Renal pelvis (tissue), 12 donors: ENCODE results near the gene WDR45B. TPM values are rescaled to one million over a fixed set of nuclear protein-coding genes. Genes with fewer than 3 reads are reported as not detected.
A peak's percentile ranks its signal among the peaks of the same experiment; 100 is the strongest.

Source experiments
- DNase-seq: peaks from one replicate; pipeline ENCODE4 v3.0.0-alpha.2; 2013
- long read RNA-seq, 16 experiments: transcript quantifications; one replicate each; lab custom pipeline, GENCODE V29; 2026
- polyA plus RNA-seq, 3 donors: library from polyadenylated mRNA; unstranded; fragments of 120-200 nt; gene quantifications; one replicate each; pipeline ENCODE4 v1.2.1, GENCODE V29; 2013; ENCODE audit not compliant: insufficient read length in 3 of 3

Gene WDR45B
- 10 to 100 TPM; 93.5 to 98.7 (median 95.2) TPM for polyA plus RNA-seq
- long read RNA-seq, donor 1, transcript WDR45B-201 (10 exons, 2,587 nt), result major isoform, 17 of 25 reads
- long read RNA-seq, donor 1, partial matches to known transcripts, result 7 of 25 reads
- long read RNA-seq, donor 1, other reads (novel, unspliced or antisense), result 0 of 25 reads
- long read RNA-seq, donor 2, transcript WDR45B-201 (10 exons, 2,587 nt), result major isoform, 18 of 28 reads
- long read RNA-seq, donor 2, partial matches to known transcripts, result 10 of 28 reads
- long read RNA-seq, donor 2, other reads (novel, unspliced or antisense), result 0 of 28 reads
- long read RNA-seq, donor 3, transcript WDR45B-201 (10 exons, 2,587 nt), result major isoform, 16 of 27 reads
- long read RNA-seq, donor 3, partial matches to known transcripts, result 11 of 27 reads
- long read RNA-seq, donor 3, other reads (novel, unspliced or antisense), result 0 of 27 reads
- long read RNA-seq, donor 4, transcript WDR45B-201 (10 exons, 2,587 nt), result major isoform, 19 of 31 reads
- long read RNA-seq, donor 4, partial matches to known transcripts, result 11 of 31 reads
- long read RNA-seq, donor 4, other reads (novel, unspliced or antisense), result 0 of 31 reads
- long read RNA-seq, donor 5, transcript WDR45B-201 (10 exons, 2,587 nt), result major isoform, 11 of 23 reads
- long read RNA-seq, donor 5, partial matches to known transcripts, result 10 of 23 reads
- long read RNA-seq, donor 5, other reads (novel, unspliced or antisense), result 0 of 23 reads
- long read RNA-seq, donor 6, transcript WDR45B-201 (10 exons, 2,587 nt), result major isoform, 19 of 23 reads
- long read RNA-seq, donor 6, partial matches to known transcripts, result 0 of 23 reads
- long read RNA-seq, donor 6, other reads (novel, unspliced or antisense), result 0 of 23 reads
- long read RNA-seq, donor 7, transcript WDR45B-201 (10 exons, 2,587 nt), result major isoform, 25 of 37 reads
- long read RNA-seq, donor 7, partial matches to known transcripts, result 12 of 37 reads
- long read RNA-seq, donor 7, other reads (novel, unspliced or antisense), result 0 of 37 reads
- long read RNA-seq, donor 8, transcript WDR45B-201 (10 exons, 2,587 nt), result major isoform, 6 of 6 reads
- long read RNA-seq, donor 8, partial matches to known transcripts, result 0 of 6 reads
- long read RNA-seq, donor 8, other reads (novel, unspliced or antisense), result 0 of 6 reads
- long read RNA-seq, donor 9, transcript WDR45B-201 (10 exons, 2,587 nt), result major isoform, 24 of 34 reads
- long read RNA-seq, donor 9, partial matches to known transcripts, result 9 of 34 reads
- long read RNA-seq, donor 9, other reads (novel, unspliced or antisense), result 0 of 34 reads
- long read RNA-seq, donor 10, transcript WDR45B-201 (10 exons, 2,587 nt), result major isoform, 23 of 36 reads
- long read RNA-seq, donor 10, partial matches to known transcripts, result 13 of 36 reads
- long read RNA-seq, donor 10, other reads (novel, unspliced or antisense), result 0 of 36 reads
- long read RNA-seq, donor 11, transcript WDR45B-201 (10 exons, 2,587 nt), result major isoform, 18 of 18 reads
- long read RNA-seq, donor 11, partial matches to known transcripts, result 0 of 18 reads
- long read RNA-seq, donor 11, other reads (novel, unspliced or antisense), result 0 of 18 reads
- long read RNA-seq, donor 12, transcript WDR45B-201 (10 exons, 2,587 nt), result major isoform, 27 of 38 reads
- long read RNA-seq, donor 12, partial matches to known transcripts, result 7 of 38 reads
- long read RNA-seq, donor 12, other reads (novel, unspliced or antisense), result 0 of 38 reads
- long read RNA-seq, donor 13, transcript WDR45B-201 (10 exons, 2,587 nt), result major isoform, 8 of 15 reads
- long read RNA-seq, donor 13, partial matches to known transcripts, result 7 of 15 reads
- long read RNA-seq, donor 13, other reads (novel, unspliced or antisense), result 0 of 15 reads
- long read RNA-seq, donor 14, result 0 reads
- long read RNA-seq, donor 15, result 0 reads
- long read RNA-seq, donor 16, transcript WDR45B-201 (10 exons, 2,587 nt), result major isoform, 32 of 42 reads
- long read RNA-seq, donor 16, partial matches to known transcripts, result 10 of 42 reads
- long read RNA-seq, donor 16, other reads (novel, unspliced or antisense), result 0 of 42 reads

GRCh38 chr17:82648165-82648668, at the start of gene WDR45B:
Gene WDR45B, minus strand, starts transcription at chr17:82648444. Its CDS starts 104 bp downstream, at chr17:82648340.
- DNase-seq, result peak; percentile 96

GRCh38 chr17:82697808-82698064, 49.5 kb upstream of the WDR45B start:
- DNase-seq, result no peak

GRCh38 chr17:82696916-82697807, 48.9 kb upstream of the WDR45B start:
- DNase-seq, result no peak

GRCh38 chr17:82696259-82696658, 48.0 kb upstream of the WDR45B start:
- no peak for DNase-seq

GRCh38 chr17:82694647-82695046, 46.4 kb upstream of the WDR45B start:
- DNase-seq, result no peak

GRCh38 chr17:82693168-82693867, 45.1 kb upstream of the WDR45B start:
- peak; percentile 69 for DNase-seq

GRCh38 chr17:82692268-82692667, 44.0 kb upstream of the WDR45B start:
- DNase-seq, result no peak

GRCh38 chr17:82691714-82692113, 43.5 kb upstream of the WDR45B start:
- DNase-seq, result no peak

GRCh38 chr17:82690786-82691489, 42.7 kb upstream of the WDR45B start:
- no peak for DNase-seq

GRCh38 chr17:82689077-82689476, 40.8 kb upstream of the WDR45B start:
- no peak for DNase-seq

GRCh38 chr17:82687871-82688270, 39.6 kb upstream of the WDR45B start:
- DNase-seq, result no peak

- peak; percentile 71 for DNase-seq
Observed at GRCh38 chr17:82687375-82687861, 39.2 kb upstream of the WDR45B start.

- DNase-seq, result no peak
Observed at GRCh38 chr17:82686366-82687324, 38.4 kb upstream of the WDR45B start.

GRCh38 chr17:82685291-82685690, 37.0 kb upstream of the WDR45B start:
- DNase-seq, result no peak

- no peak for DNase-seq
Observed at GRCh38 chr17:82684228-82684841, 36.1 kb upstream of the WDR45B start.

GRCh38 chr17:82683534-82683933, 35.3 kb upstream of the WDR45B start:
- DNase-seq, result no peak
